VCaP (cell line): ENCODE measurements around the gene HOXB7.

Source experiments
- H3K27ac ChIP-seq: fragments of 450-650 bp; 2 replicates; pipeline ENCODE4 v1.5.1; 2017
- CTCF ChIP-seq: fragments of 450-650 bp; conservative IDR thresholded peaks from 2 replicates; pipeline ENCODE4 v1.5.1; 2017; ENCODE audit warnings: mild to moderate bottlenecking, moderate library complexity

Gene HOXB7

GRCh38 chr17:48569674-48570324 lies 41.0 kb downstream of the HOXB7 start:
- H3K27ac ChIP-seq = no peak overlapping the region
- TF ChIP-seq CTCF = no peak

GRCh38 chr17:48569240-48569582 lies 41.6 kb downstream of the HOXB7 start:
- TF ChIP-seq CTCF = no peak
- no peak overlapping the region for H3K27ac ChIP-seq

GRCh38 chr17:48568499-48569239 lies 42.1 kb downstream of the HOXB7 start:
- no peak overlapping the region for H3K27ac ChIP-seq
- TF ChIP-seq CTCF = no peak

GRCh38 chr17:48567646-48568354 lies 43.0 kb downstream of the HOXB7 start:
- no peak overlapping the region for H3K27ac ChIP-seq
- TF ChIP-seq CTCF = no peak

GRCh38 chr17:48567209-48567608 lies 43.6 kb downstream of the HOXB7 start:
- TF ChIP-seq CTCF = no peak
- no peak overlapping the region for H3K27ac ChIP-seq

- no peak for TF ChIP-seq CTCF
- H3K27ac ChIP-seq = no peak overlapping the region
Measured at GRCh38 chr17:48566717-48567116, 44.1 kb downstream of the HOXB7 start.

- H3K27ac ChIP-seq = no peak overlapping the region
- TF ChIP-seq CTCF = no peak
Measured at GRCh38 chr17:48565925-48566710, 44.7 kb downstream of the HOXB7 start.
